Esophagus squamous epithelium (tissue), 5 donors: ENCODE results near the gene SERPINI1. TPM values are rescaled to one million over a fixed set of nuclear protein-coding genes. Genes with fewer than 3 reads are reported as not detected.

Experiments
- DNase-seq: peaks from one replicate; lab custom pipeline; 2025; lab: John Stamatoyannopoulos, UW
- H3K27ac ChIP-seq, 4 donors: fragments of 200-600 bp; sonication (generic); one replicate each; pipeline ENCODE4 v1.5.1; 2016 to 2019; ENCODE audit warnings: mild to moderate bottlenecking in 1 of 4
- H3K27me3 ChIP-seq, 4 donors: fragments of 200-600 bp; sonication (generic); 1 replicate in 3 of 4; 2 replicates in 1 of 4; pipeline versions ENCODE4 v1.5.1 to v1.6.0; 2017 to 2021; ENCODE audit warnings: antibody characterized with exemption in 1 of 4
- H3K36me3 ChIP-seq, 3 donors: fragments of 200-600 bp; sonication (generic); one replicate each; pipeline ENCODE4 v1.5.1; 2016 to 2019
- H3K4me1 ChIP-seq, 3 donors: fragments of 200-600 bp; sonication (generic); one replicate each; pipeline ENCODE4 v1.5.1; 2017 to 2019
- H3K4me3 ChIP-seq, 4 donors: fragments of 200-600 bp; sonication (generic); 1 replicate in 3 of 4; 2 replicates in 1 of 4; pipeline ENCODE4 v1.5.1; 2016 to 2019; ENCODE audit warnings: mild to moderate bottlenecking in 2 of 4, moderate library complexity in 1 of 4
- H3K9me3 ChIP-seq, 3 donors: fragments of 200-600 bp; sonication (generic); one replicate each; pipeline ENCODE4 v1.5.1; 2016 to 2019
- CTCF ChIP-seq, 6 experiments: fragments of 450-650 bp in 4 of 6; fragments of 200-600 bp in 2 of 6; sonication (generic) in 2 of 6; IDR thresholded peaks; one replicate each; pipeline ENCODE4 v1.5.1; 2016 to 2019; ENCODE audit warnings: antibody characterized with exemption in 6 of 6, mild to moderate bottlenecking in 4 of 6, moderate library complexity in 4 of 6
- POLR2A ChIP-seq, 4 donors: fragments of 450-650 bp; IDR thresholded peaks; one replicate each; pipeline ENCODE4 v1.6.1; 2017; ENCODE audit warnings: antibody characterized with exemption in 4 of 4, mild to moderate bottlenecking in 4 of 4, moderate library complexity in 3 of 4
- whole genome bisulfite sequencing, 2 donors: methylation state at CpG; one replicate each; pipeline ENCODE4 v1.1.5; 2018; 5-methylcytosine and 5-hydroxymethylcytosine counted together
- intact Hi-C: fragments of 100-400 bp; cut with DNase I; formaldehyde crosslinking; loops from one replicate; pipeline ENCODE4 v1.15.0; 2022
- total RNA-seq, 4 donors: library from RNA; depleted of rRNA; stranded (reverse); fragments of >200 nt; gene quantifications; one replicate each; pipeline ENCODE4 v1.1.0, GENCODE V29; 2016
- donor health status: DM: yes; HTN: yes; CAD: no.

The SERPINI1 gene
- total RNA-seq, 4 donors from 2014 or later = 1.1 to 4.4 (median 3.5) TPM

GRCh38 chr3:167739190-167739810 is 3.8 kb downstream of the SERPINI1 start:
- intact Hi-C loops = no loop called here
- WGBS, 2 donors = 95 to 98% methylated on average over 4 of the region's 4 CpGs
- H3K36me3 ChIP-seq = no peaks in the 10 kb centered on the region
- no peaks in the 10 kb centered on the region for H3K9me3 ChIP-seq
- H3K27ac ChIP-seq = no peak overlapping the region
- H3K4me3 ChIP-seq = no peak overlapping the region
- peaks cover 0 to 17% (median 5%) of the 10 kb centered on the region in 3 donors for H3K4me1 ChIP-seq
- TF ChIP-seq POLR2A (IDR thresholded peaks at IDR 0.05) = no peak
- no peak for TF ChIP-seq CTCF (IDR thresholded peaks at IDR 0.05)
- no peaks in the 10 kb centered on the region for H3K27me3 ChIP-seq
- DNase-seq = no peak

GRCh38 chr3:167740961-167741587 is 5.6 kb downstream of the SERPINI1 start:
- Histone ChIP-seq H3K27ac (no peak overlapping the region), H3K36me3 (no peaks in the 10 kb centered on the region), H3K4me1 (peaks cover 0 to 13% (median 5%) of the 10 kb centered on the region in 3 donors), H3K9me3 (no peaks in the 10 kb centered on the region), H3K4me3 (no peak overlapping the region), H3K27me3 (no peaks in the 10 kb centered on the region)
- WGBS, 2 donors = 60 to 66% methylated on average over 2 of the region's 2 CpGs
- no peak for DNase-seq
- intact Hi-C loops = no loop called here
- TF ChIP-seq POLR2A (IDR thresholded peaks at IDR 0.05) (no peak), CTCF (IDR thresholded peaks at IDR 0.05) (peak in 2 of 6 experiments; percentile 13 to 20)

DNA sequence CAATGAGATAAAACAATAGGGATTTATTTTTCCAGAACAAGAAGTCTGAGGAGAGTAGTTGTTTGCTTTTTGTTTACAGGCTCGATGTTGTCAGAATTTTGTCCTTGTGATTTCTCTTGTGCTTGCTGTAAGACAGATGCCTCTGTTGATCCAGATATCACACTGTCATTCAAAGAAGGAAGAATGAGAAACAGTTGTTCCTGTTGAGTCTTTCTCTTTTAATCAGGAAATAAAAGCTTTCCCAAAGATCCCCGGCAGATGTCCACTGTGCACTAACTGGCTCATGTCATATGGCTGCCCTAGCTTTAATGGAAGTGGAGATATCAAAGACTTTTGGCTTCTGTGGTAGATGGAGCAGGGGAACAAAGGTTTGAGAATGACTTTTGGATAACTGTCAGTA is 6.8 kb downstream of the SERPINI1 start:
- Histone ChIP-seq H3K4me1 (peaks cover 0 to under 1% (median 0%) of the 10 kb centered on the region in 3 donors), H3K27ac (no peak overlapping the region), H3K9me3 (no peaks in the 10 kb centered on the region), H3K27me3 (no peaks in the 10 kb centered on the region), H3K4me3 (no peak overlapping the region), H3K36me3 (no peaks in the 10 kb centered on the region)
- intact Hi-C loops = no loop called here
- no peak for DNase-seq
- WGBS, 2 donors = 83 to 90% methylated on average over 2 of the region's 2 CpGs
- no peak for TF ChIP-seq POLR2A (IDR thresholded peaks at IDR 0.05)
- TF ChIP-seq CTCF (IDR thresholded peaks at IDR 0.05) = no peak

DNA sequence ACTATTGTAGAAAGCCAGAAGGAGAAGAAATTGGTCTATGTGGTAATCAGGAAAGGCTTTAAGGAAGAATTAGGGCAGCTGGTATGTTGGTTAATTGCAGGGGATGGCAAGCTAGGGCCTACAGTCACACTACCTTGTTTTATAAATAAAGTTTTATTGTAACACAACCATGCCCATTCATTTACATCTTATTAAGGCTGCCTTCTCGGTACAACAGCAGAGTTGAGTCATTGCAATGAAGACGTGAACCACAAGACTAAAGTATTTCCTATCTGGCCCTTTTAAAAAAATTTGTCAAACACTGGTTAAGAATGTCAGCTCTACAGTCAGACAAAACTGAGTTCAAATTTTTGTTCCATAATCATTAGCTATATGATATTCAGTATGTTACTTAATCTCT is 8.3 kb downstream of the SERPINI1 start:
- intact Hi-C loops = no loop called here
- no peaks in the 10 kb centered on the region for H3K4me1 ChIP-seq
- 76 to 80% methylated on average over 2 of the region's 2 CpGs for WGBS, 2 donors

More for the DNA sequence above, 8.3 kb downstream of the SERPINI1 start:
- no peak for DNase-seq
- Histone ChIP-seq H3K27ac (no peak overlapping the region), H3K4me3 (no peak overlapping the region), H3K27me3 (no peaks in the 10 kb centered on the region), H3K9me3 (no peaks in the 10 kb centered on the region), H3K36me3 (no peaks in the 10 kb centered on the region)
- TF ChIP-seq POLR2A (IDR thresholded peaks at IDR 0.05) (no peak), CTCF (IDR thresholded peaks at IDR 0.05) (no peak)
